Ishikawa (cell line): Measurements from ENCODE around the gene ITPR1.

ENCODE experiments used
- CEBPB ChIP-seq: IDR thresholded peaks from 2 replicates; pipeline ENCODE4 v1.6.1; 2012
- CREB1 ChIP-seq: IDR thresholded peaks from 2 replicates; pipeline ENCODE4 v1.6.1; 2012; ENCODE audit warnings: low read depth
- EGR1 ChIP-seq: IDR thresholded peaks from 2 replicates; pipeline ENCODE4 v1.6.1; 2012
- EP300 ChIP-seq: IDR thresholded peaks from 2 replicates; pipeline ENCODE4 v1.6.1; 2012; ENCODE audit warnings: borderline replicate concordance
- FOXM1 ChIP-seq: IDR thresholded peaks from 2 replicates; pipeline ENCODE4 v1.6.1; 2012; ENCODE audit warnings: low read depth, borderline replicate concordance
- MAX ChIP-seq: IDR thresholded peaks from 2 replicates; pipeline ENCODE4 v1.6.1; 2012
- RAD21 ChIP-seq: IDR thresholded peaks from 2 replicates; pipeline ENCODE4 v1.6.1; 2012; ENCODE audit warnings: low read depth
- REST ChIP-seq: IDR thresholded peaks from 2 replicates; pipeline ENCODE4 v1.6.1; 2012; ENCODE audit warnings: low read depth, mild to moderate bottlenecking
- TAF1 ChIP-seq: IDR thresholded peaks from 2 replicates; pipeline ENCODE4 v1.6.1; 2012; ENCODE audit warnings: low read depth, mild to moderate bottlenecking
- TCF12 ChIP-seq: IDR thresholded peaks from 2 replicates; pipeline ENCODE4 v1.6.1; 2012; ENCODE audit warnings: low read depth
- TEAD4 ChIP-seq: IDR thresholded peaks from 2 replicates; pipeline ENCODE4 v1.6.1; 2012
- USF1 ChIP-seq: IDR thresholded peaks from 2 replicates; pipeline ENCODE4 v1.6.1; 2012
- YY1 ChIP-seq: IDR thresholded peaks from 2 replicates; pipeline ENCODE4 v1.6.1; 2012; ENCODE audit warnings: low read depth
- ZBTB7A ChIP-seq: IDR thresholded peaks from 2 replicates; pipeline ENCODE4 v1.6.1; 2012; ENCODE audit warnings: low read depth

The ITPR1 gene

GRCh38 chr3:4551794-4552442, 58.8 kb downstream of the ITPR1 start:
- TF ChIP-seq REST (no peak), ZBTB7A (no peak), USF1 (no peak), RAD21 (no peak), CREB1 (no peak), EGR1 (no peak), TCF12 (no peak), CEBPB (no peak), TEAD4 (no peak), FOXM1 (no peak), YY1 (no peak), EP300 (no peak), MAX (no peak), TAF1 (no peak)

- TF ChIP-seq CREB1 (no peak), EP300 (no peak), MAX (no peak), TEAD4 (no peak), YY1 (no peak), TAF1 (no peak)
These were observed 59.7 kb downstream of the ITPR1 start for GRCh38 chr3:4552811-4553210.

- no peak for TF ChIP-seq MAX
- no peak for TF ChIP-seq ZBTB7A
- TF ChIP-seq EGR1, result no peak
- no peak for TF ChIP-seq REST
- no peak for TF ChIP-seq TEAD4
- TF ChIP-seq RAD21, result no peak
- TF ChIP-seq EP300, result no peak
- TF ChIP-seq TCF12, result no peak
- TF ChIP-seq USF1, result no peak
- TF ChIP-seq CEBPB, result no peak
- no peak for TF ChIP-seq TAF1
- TF ChIP-seq CREB1, result no peak
These were observed 68.5 kb downstream of the ITPR1 start for GRCh38 chr3:4561661-4562060.

GRCh38 chr3:4562595-4562994, 69.4 kb downstream of the ITPR1 start:
- TF ChIP-seq TCF12, result no peak

DNA sequence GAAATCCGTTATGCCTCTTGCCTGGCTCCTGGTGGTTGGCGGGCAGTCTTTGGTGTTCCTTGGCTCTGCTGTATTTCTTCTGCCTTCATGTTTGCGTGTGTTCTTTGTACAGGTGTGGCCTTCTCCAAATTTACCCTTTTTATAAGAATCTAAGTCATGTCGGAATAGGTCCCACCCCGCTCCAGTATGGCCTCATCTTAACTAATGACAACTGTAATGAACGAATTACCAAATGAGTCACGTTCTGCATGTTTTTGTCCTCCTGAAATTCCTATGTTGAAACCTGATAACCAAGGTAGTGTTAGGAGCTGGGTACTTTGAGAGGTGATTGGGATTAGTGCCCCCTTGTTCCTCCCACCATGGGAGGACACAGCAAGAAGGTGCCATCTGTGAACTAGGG, 71.1 kb downstream of the ITPR1 start:
- no peak for TF ChIP-seq RAD21
- no peak for TF ChIP-seq REST
- no peak for TF ChIP-seq YY1
- TF ChIP-seq EP300, result no peak
- no peak for TF ChIP-seq TAF1
- no peak for TF ChIP-seq MAX
- TF ChIP-seq ZBTB7A, result no peak
